ENCODE results near the gene LRCH1. TPM values are rescaled to one million over a fixed set of nuclear protein-coding genes. Genes with fewer than 3 reads are reported as not detected.

The LRCH1 gene
- total RNA-seq, 2 experiments from 2014 or later = 16.7 to 27.8 TPM

DNA sequence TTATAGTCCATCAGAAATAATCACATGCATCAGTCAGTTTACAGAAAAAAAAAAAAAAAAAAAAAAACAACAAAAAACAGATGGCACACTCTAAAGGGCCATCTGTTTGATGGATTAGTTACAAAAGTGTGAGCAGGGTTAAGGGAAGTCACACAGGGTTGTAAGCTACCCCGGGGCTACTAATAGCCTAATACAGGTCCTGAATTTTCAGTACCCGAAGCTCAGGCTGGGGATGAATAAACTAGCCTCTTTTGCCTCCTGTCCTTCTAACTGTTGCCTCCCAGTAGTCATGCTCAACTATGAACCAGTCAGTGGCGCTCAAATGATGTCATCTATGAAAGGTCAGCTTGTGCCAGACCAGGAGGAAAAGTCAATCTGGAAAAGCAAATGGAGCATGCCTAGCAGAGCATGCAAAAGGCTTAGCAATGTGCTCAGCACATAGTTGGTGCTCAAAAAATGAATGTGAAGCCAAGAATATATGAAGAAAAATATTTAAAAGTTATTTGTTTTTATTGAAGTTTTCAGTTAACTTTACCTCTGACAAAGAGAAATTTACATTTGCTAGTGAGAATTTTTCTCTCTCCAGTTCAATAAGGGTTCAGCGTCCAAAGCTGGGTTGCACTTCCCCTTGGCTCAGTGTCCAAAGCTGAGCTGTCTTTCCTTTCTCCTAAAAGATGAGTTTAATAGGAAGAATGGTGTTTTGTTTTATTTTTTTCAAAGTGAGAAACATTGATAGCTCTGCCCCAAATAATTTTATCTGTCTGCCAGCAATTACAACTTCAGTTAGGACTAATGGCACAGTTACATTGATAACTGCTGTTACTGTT, 30.8 kb upstream of the LRCH1 start:
- POLR2A ChIA-PET = interaction anchor here (0.5 kb wide), 1 partner anchor 76 kb away, joined by 3 read pairs; no protein-coding TSS in a partner anchor
- CTCF ChIA-PET (ENCODE audit: unreplicated experiment) = no interaction called here
- BruUV-seq (replicated peaks) = no TSS peak
- H2AFZ ChIP-seq (ENCODE audit: low read length) = no peak overlapping the region
- H3K9me2 ChIP-seq (ENCODE audit: insufficient read depth, low read length) = no peaks in the 10 kb centered on the region
- no peak overlapping the region for H3K4me2 ChIP-seq (ENCODE audit: low read length)
- no peak overlapping the region for H3K27ac ChIP-seq (ENCODE audit: low read depth, low read length, poor library complexity, severe bottlenecking)
- intact Hi-C loops (cut with micrococcal nuclease; ENCODE audit: unreplicated experiment) = no loop called here
- H3K9me3 ChIP-seq (ENCODE audit: low read length) = no peaks in the 10 kb centered on the region
- H3K79me2 ChIP-seq (ENCODE audit: insufficient read depth, low read depth, low read length) = no peaks in the 10 kb centered on the region
- no peak for DNase-seq (ENCODE audit: low spot score)
- H3K4me3 ChIP-seq (ENCODE audit: low read depth, low read length, poor library complexity, severe bottlenecking) = no peak overlapping the region
- H4K20me1 ChIP-seq (ENCODE audit: insufficient read depth, low read length) = no peaks in the 10 kb centered on the region
- TF ChIP-seq CTCF (conservative IDR thresholded peaks at IDR 0.05; ENCODE audit: low read length) = no peak
- TF ChIP-seq EZH2phosphoT487 (IDR thresholded peaks at IDR 0.05; ENCODE audit: borderline replicate concordance, low read depth, low read length) = no peak
- H3K36me3 ChIP-seq (ENCODE audit: insufficient read depth, low read length) = no peaks in the 10 kb centered on the region
- no peaks in the 10 kb centered on the region for H3K4me1 ChIP-seq (ENCODE audit: insufficient read depth, low read length, poor library complexity, severe bottlenecking)

DNA sequence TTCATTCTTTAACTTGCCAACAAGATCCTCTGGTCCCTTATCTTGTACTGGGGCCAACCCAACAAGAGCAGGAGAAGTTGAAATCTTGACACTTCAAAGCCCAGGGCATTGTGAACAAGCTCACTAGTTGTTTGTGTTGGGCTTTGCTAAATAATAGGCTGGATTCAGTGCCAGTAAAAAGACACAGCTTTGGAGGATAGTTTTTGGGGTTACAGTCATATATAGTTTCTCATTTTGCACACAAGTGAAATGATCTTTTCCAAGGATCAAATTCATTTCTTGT, 30.3 kb upstream of the LRCH1 start:
- intact Hi-C loops (cut with micrococcal nuclease; ENCODE audit: unreplicated experiment) = no loop called here
- Histone ChIP-seq H3K9me3 (ENCODE audit: low read length) (no peaks in the 10 kb centered on the region), H3K4me2 (ENCODE audit: low read length) (no peak overlapping the region), H3K79me2 (ENCODE audit: insufficient read depth, low read depth, low read length) (no peaks in the 10 kb centered on the region), H3K36me3 (ENCODE audit: insufficient read depth, low read length) (no peaks in the 10 kb centered on the region), H2AFZ (ENCODE audit: low read length) (no peak overlapping the region), H3K4me1 (ENCODE audit: insufficient read depth, low read length, poor library complexity, severe bottlenecking) (no peaks in the 10 kb centered on the region), H3K4me3 (ENCODE audit: low read depth, low read length, poor library complexity, severe bottlenecking) (no peak overlapping the region), H3K9me2 (ENCODE audit: insufficient read depth, low read length) (no peaks in the 10 kb centered on the region), H4K20me1 (ENCODE audit: insufficient read depth, low read length) (no peaks in the 10 kb centered on the region), H3K27ac (ENCODE audit: low read depth, low read length, poor library complexity, severe bottlenecking) (no peak overlapping the region)
- no TSS peak for BruUV-seq (replicated peaks)
- POLR2A ChIA-PET = interaction anchor here (0.6 kb wide), 1 partner anchor 162 kb away, joined by 3 read pairs; no protein-coding TSS in a partner anchor
- TF ChIP-seq EZH2phosphoT487 (IDR thresholded peaks at IDR 0.05; ENCODE audit: borderline replicate concordance, low read depth, low read length) (no peak), CTCF (conservative IDR thresholded peaks at IDR 0.05; ENCODE audit: low read length) (no peak)
- CTCF ChIA-PET (ENCODE audit: unreplicated experiment) = no interaction called here
- DNase-seq (ENCODE audit: low spot score) = no peak
